ENCODE results near the gene MYB.

GRCh38 chr6:135195522-135195921 lies 14.4 kb downstream of the MYB start:
- no peak for TF ChIP-seq CTCF (IDR thresholded peaks at IDR 0.05)
- TF ChIP-seq POLR2A (IDR thresholded peaks at IDR 0.05), result no peak
- no peak for TF ChIP-seq POLR2AphosphoS5 (IDR thresholded peaks at IDR 0.05)
